Heart right ventricle (tissue), 16 donors: ENCODE measurements around the gene LRRC45. TPM values are rescaled to one million over a fixed set of nuclear protein-coding genes. Genes with fewer than 3 reads are reported as not detected.

Source experiments
- ATAC-seq, 8 donors: fragments of 200-7000 bp; cut with Tn5 transposase; one replicate each; pipeline ENCODE4 v1.9.1; 2020; ENCODE audit warnings: mild to moderate bottlenecking in 8 of 8, moderate library complexity in 8 of 8, moderate number of reproducible peaks in 1 of 8
- DNase-seq, 2 donors: peaks; one replicate each; pipeline ENCODE4 v3.0.0-alpha.2; 2020
- H3K27ac ChIP-seq, 10 donors: fragments of 200-600 bp; sonication (generic) in 2 of 10; one replicate each; pipeline versions ENCODE4 v1.5.0 to v1.8.0; 2020 to 2022; ENCODE audit warnings: mild to moderate bottlenecking in 3 of 10
- H3K27me3 ChIP-seq, 7 donors: fragments of 200-600 bp; one replicate each; pipeline ENCODE4 v1.8.0; 2021 to 2022; ENCODE audit warnings: mild to moderate bottlenecking in 2 of 7
- H3K36me3 ChIP-seq, 9 donors: fragments of 200-600 bp; sonication (generic) in 1 of 9; one replicate each; pipeline versions ENCODE4 v1.5.0 to v1.8.0; 2020 to 2022; ENCODE audit warnings: mild to moderate bottlenecking in 2 of 9
- H3K4me1 ChIP-seq, 9 donors: fragments of 200-600 bp; sonication (generic) in 1 of 9; one replicate each; pipeline versions ENCODE4 v1.5.0 to v1.8.0; 2020 to 2022; ENCODE audit warnings: mild to moderate bottlenecking in 4 of 9
- H3K4me3 ChIP-seq, 10 donors: fragments of 200-600 bp; sonication (generic) in 2 of 10; one replicate each; pipeline versions ENCODE4 v1.5.0 to v1.8.0; 2020 to 2022; ENCODE audit warnings: mild to moderate bottlenecking in 7 of 10, moderate library complexity in 2 of 10
- H3K9me3 ChIP-seq, 11 donors: fragments of 200-600 bp in 10 of 11; sonication (generic) in 2 of 11; one replicate each; pipeline versions ENCODE4 v1.5.0 to v1.8.0; 2013 to 2022; ENCODE audit warnings: mild to moderate bottlenecking in 2 of 11, control low read depth in 1 of 11, moderate library complexity in 1 of 11
- WGBS, 2 donors: extraction: QIAGEN DNeasy Blood & Tissue Kit; methylation state at CpG; one replicate each; pipeline ENCODE4 v1.1.7; 2013; ENCODE audit warnings: inconsistent platforms in 1 of 2; 5-methylcytosine and 5-hydroxymethylcytosine counted together
- intact Hi-C, 10 donors: fragments of 100-400 bp; cut with DNase I; formaldehyde crosslinking; loops; one replicate each; pipeline versions ENCODE4 v1.11.1 to v1.14.2; 2022
- polyA plus RNA-seq, 2 donors: library from polyadenylated mRNA; stranded (reverse); fragments of 200-250 nt; gene quantifications; one replicate each; pipeline ENCODE4 v1.2.3, GENCODE V29; 2013
- total RNA-seq, 10 donors: library from RNA; stranded (reverse); fragmentation: NEBNext Ultra II Directional in 3 of 10; extraction: Animal tissue kit (Norgen Biotek cat#: 25700) in 3 of 10; gene quantifications; one replicate each; pipeline versions ENCODE4 v1.2.1 to v1.2.4, GENCODE V29; 2021 to 2023
- TF ChIP-seq, protein P1 (sequence below), 9 donors: fragments of 200-600 bp; sonication (generic) in 2 of 9; IDR thresholded peaks; one replicate each; pipeline versions ENCODE4 v1.5.0 to v1.8.0; 2021 to 2022; ENCODE audit warnings: antibody characterized with exemption in 9 of 9, mild to moderate bottlenecking in 5 of 9, moderate library complexity in 1 of 9
- donor health status: Arrhythmogenic right ventricular cardiomyopathy.
- donor health status: ischemic (EF 13 %, LVEDD 7.1; RV severe dilation, severe dysfunction).
- donor health status: healthy with polysubstance abuse.
- donor health status: DM: no; HTN: yes; CAD: no.
- donor health status: DM: no; HTN: no; CAD: no.
- donor health status: ischemic (EF 25% LVEDD 6.9; RV normal size, moderate dysfunction).
- donor health status: ischemic (EF 25% LVEDD 5.7; RV mildly dilated, moderate dysfunction).
- donor health status: healthy.
- donor health status: DM: yes; HTN: yes; CAD: no.
- donor health status: Ischemic cardiomyopathy.
- donor health status: ischemic (EF 35%, LVEDD 5.7; RV mildly dilated, moderate dysfunction).
- donor health status: nonischemic (EF 11% LVEDD 7.7; RV severe dilation, severe dysfunction).
- donor health status: DM: yes; HTN: yes; CAD: no.
- donor health status: PGD.
- donor health status: ischemic (EF 29% LVEDD 5.4; RV normal size, mild dysfunction).
- donor health status: nonischemic (EF 23%, LVEDD 6.1; RV moderate dilation, normal function).

The LRRC45 gene
- total and polyA plus RNA-seq, 12 donors: 2.2 to 10.4 (median 3.5) TPM

DNA sequence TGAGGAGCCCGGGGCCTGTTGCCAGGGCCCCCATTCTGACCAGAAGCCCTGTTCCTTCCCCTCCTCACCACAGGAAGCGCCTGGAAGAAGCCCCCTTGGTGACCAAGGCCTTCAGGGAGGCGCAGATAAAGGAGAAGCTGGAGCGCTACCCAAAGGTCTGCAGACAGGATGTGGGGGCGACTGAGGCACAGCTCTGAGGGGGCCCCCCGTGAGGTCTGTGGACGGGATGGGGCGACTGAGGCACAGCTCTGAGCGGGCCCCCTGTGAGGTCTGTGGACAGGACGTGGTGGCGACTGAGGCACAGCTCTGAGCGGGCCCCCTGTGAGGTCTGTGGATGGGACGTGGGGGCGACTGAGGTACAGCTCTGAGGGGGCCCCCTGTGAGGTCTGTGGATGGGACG is 13.7 kb upstream of the LRRC45 start:
- no peak for ATAC-seq
- no peak for DNase-seq
- H3K4me3 ChIP-seq: no peak overlapping the region
- H3K27ac ChIP-seq: no peak overlapping the region
- H3K27me3 ChIP-seq: no peaks in the 10 kb centered on the region
- peaks cover 9 to 61% (median 33%) of the 10 kb centered on the region in 9 donors for H3K4me1 ChIP-seq
- WGBS, 2 donors: 84 to 88% methylated on average over 14 to 15 of the region's 15 CpGs
- TF ChIP-seq, protein P1, sequence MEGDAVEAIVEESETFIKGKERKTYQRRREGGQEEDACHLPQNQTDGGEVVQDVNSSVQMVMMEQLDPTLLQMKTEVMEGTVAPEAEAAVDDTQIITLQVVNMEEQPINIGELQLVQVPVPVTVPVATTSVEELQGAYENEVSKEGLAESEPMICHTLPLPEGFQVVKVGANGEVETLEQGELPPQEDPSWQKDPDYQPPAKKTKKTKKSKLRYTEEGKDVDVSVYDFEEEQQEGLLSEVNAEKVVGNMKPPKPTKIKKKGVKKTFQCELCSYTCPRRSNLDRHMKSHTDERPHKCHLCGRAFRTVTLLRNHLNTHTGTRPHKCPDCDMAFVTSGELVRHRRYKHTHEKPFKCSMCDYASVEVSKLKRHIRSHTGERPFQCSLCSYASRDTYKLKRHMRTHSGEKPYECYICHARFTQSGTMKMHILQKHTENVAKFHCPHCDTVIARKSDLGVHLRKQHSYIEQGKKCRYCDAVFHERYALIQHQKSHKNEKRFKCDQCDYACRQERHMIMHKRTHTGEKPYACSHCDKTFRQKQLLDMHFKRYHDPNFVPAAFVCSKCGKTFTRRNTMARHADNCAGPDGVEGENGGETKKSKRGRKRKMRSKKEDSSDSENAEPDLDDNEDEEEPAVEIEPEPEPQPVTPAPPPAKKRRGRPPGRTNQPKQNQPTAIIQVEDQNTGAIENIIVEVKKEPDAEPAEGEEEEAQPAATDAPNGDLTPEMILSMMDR (IDR thresholded peaks at IDR 0.05): no peak
- intact Hi-C loops: loop anchor here in 1 of 10 donors (5.0 kb wide), 1 partner anchor 42 kb away; no protein-coding TSS in a partner anchor
- no peaks in the 10 kb centered on the region for H3K9me3 ChIP-seq
- H3K36me3 ChIP-seq: peaks cover 0 to 16% (median 0%) of the 10 kb centered on the region in 9 donors

DNA sequence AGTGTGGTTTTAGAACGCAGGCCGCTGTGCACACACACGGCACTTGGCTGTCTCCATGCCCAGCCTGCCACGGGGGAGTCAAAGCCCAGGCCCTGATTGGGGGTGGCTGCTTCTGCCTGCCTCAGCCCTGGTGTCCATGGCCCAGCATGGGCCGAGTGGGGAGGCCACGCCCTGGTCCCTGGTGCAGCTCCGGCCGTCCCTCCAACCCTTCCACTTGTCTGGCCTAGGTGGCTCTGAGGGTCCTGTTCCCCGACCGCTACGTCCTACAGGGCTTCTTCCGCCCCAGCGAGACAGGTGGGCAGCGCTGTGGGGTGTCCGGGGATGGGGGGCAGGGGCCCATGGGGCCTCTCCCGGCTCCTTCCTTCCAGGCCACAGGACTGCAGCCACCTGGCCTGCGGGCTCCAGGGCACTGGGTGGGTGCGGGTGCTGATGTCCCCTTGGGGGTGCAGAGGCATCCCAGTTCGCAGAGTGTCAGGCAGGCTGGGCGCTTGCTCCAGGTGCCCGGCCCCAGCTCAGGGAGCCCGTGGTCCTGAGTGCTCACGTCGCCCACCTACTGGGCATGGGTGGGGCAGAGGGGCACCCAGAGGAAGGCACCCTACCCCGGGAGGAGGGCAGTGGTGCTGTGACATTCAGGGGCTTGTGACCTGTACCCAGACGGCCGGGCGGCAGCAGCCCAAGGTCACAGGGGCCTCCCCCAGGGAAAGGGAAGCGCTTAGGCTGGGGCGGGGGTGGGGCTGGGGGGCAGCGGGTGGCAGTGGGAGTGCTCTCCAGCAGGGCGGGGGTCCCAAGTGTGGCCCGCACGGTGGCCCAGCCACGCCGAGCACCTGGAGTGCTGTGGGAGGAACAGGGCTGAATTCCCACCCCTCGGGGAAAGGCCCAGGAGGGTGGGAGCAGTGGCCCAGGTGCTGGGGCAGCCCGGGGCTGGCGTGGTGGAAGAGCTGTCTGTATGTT is 12.3 kb upstream of the LRRC45 start:
- H3K27me3 ChIP-seq: no peaks in the 10 kb centered on the region
- DNase-seq (no peak), ATAC-seq (no peak)
- H3K27ac ChIP-seq: no peak overlapping the region
- peaks cover 0 to 16% (median 0%) of the 10 kb centered on the region in 9 donors for H3K36me3 ChIP-seq
- H3K9me3 ChIP-seq: no peaks in the 10 kb centered on the region
- TF ChIP-seq, protein P1 (IDR thresholded peaks at IDR 0.05): no peak
- intact Hi-C loops: no loop called here
- WGBS, 2 donors: 95% methylated on average over 39 of the region's 39 CpGs
- H3K4me3 ChIP-seq: no peak overlapping the region
- H3K4me1 ChIP-seq: peaks cover 6 to 61% (median 32%) of the 10 kb centered on the region in 9 donors

DNA sequence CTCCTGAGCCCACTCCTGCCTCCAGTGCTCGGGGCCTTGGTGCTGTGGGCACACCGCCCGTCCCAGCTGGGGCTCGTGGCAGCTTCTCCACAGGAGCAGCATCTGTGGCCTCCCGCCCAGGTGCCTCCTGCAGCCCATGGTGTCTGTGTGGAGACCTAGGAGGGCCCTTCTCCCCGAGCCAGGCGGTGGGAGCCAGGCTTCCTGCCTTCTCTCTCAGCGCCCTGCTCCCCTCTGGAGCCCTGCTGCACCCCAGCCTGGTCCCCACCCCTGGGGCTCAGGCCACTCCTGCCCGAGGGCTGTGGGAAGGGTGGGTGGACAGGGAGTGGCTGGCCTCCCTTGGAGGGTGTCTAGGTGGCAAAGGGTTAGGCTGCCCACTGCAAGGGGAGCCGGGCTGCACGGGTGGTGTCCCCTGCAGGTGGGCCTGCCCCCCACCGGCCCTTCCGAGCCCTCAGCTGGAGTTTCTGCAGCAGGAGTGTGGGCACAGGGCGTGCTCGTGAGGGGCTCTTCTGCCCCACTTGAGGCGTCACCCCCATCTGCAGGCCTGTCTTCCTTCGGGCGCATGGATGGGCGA is 11.4 kb upstream of the LRRC45 start:
- TF ChIP-seq, protein P1 (IDR thresholded peaks at IDR 0.05): no peak
- Histone ChIP-seq H3K4me3 (no peak overlapping the region), H3K9me3 (no peaks in the 10 kb centered on the region), H3K27ac (peak overlapping the region in 6 of 10 donors; percentile 88 to 97 (median 92)), H3K27me3 (no peaks in the 10 kb centered on the region), H3K4me1 (peaks cover under 1 to 53% (median 27%) of the 10 kb centered on the region in 9 donors), H3K36me3 (peaks cover 0 to 19% (median 0%) of the 10 kb centered on the region in 9 donors)
- DNase-seq: no peak
- ATAC-seq: no peak
- intact Hi-C loops: no loop called here
- 93 to 94% methylated on average over 19 of the region's 19 CpGs for WGBS, 2 donors

DNA sequence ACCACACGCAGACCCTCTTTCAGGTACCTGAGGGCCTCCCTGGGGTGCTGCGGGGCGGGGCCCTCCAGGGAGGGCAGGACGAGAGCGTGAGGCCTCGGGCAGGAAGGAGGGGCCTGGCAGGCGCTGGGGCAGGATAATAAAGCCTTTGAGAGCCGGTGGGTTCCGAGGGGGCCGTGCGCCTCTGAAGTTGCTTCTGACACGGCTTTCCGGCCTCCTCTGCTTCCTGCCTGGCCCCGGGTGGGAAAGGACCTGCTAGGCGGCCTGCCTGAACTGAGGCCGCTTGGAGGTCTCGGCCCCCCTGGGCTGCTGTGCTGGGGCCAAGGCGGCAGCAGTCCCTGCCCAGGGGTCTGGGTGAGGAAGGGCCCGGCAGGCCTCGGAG is 10.9 kb upstream of the LRRC45 start:
- Histone ChIP-seq H3K36me3 (peaks cover 0 to 25% (median 0%) of the 10 kb centered on the region in 9 donors), H3K27me3 (no peaks in the 10 kb centered on the region), H3K4me1 (peaks cover 0 to 47% (median 23%) of the 10 kb centered on the region in 9 donors), H3K4me3 (no peak overlapping the region), H3K9me3 (no peaks in the 10 kb centered on the region), H3K27ac (peak overlapping the region; percentile 71 to 97 (median 91))
- TF ChIP-seq, protein P1 (IDR thresholded peaks at IDR 0.05): no peak
- DNase-seq: no peak
- WGBS, 2 donors: 78 to 79% methylated on average over 20 of the region's 20 CpGs
- intact Hi-C loops: no loop called here
- no peak for ATAC-seq
